Psoas muscle (tissue), 8 donors: ENCODE data around the gene PCNX2. TPM values are rescaled to one million over a fixed set of nuclear protein-coding genes. Genes with fewer than 3 reads are reported as not detected.
A peak's percentile ranks its signal among the peaks of the same experiment; 100 is the strongest.

Experiments used
- ATAC-seq, 4 donors: fragments of 200-7000 bp; cut with Tn5 transposase; one replicate each; pipeline ENCODE4 v1.9.1; 2020; ENCODE audit warnings: moderate library complexity in 3 of 4, mild to moderate bottlenecking in 2 of 4
- DNase-seq, 2 donors: peaks; one replicate each; pipeline ENCODE4 v3.0.0-alpha.2; 2020
- H3K27ac ChIP-seq: fragments of 200-600 bp; one replicate; pipeline ENCODE4 v1.8.0; 2022
- H3K27me3 ChIP-seq, 3 donors: fragments of 200-600 bp in 1 of 3; one replicate each; pipeline versions ENCODE4 v1.6.1 to v1.8.0; 2013 to 2022; ENCODE audit warnings: low read length in 2 of 3, mild to moderate bottlenecking in 2 of 3, moderate library complexity in 1 of 3; ENCODE audit not compliant: insufficient read depth in 3 of 3
- H3K36me3 ChIP-seq, 2 donors: fragments of 200-600 bp in 1 of 2; one replicate each; pipeline versions ENCODE4 v1.6.1 to v1.8.0; 2013 to 2022; ENCODE audit warnings: low read depth in 1 of 2, mild to moderate bottlenecking in 1 of 2, moderate library complexity in 1 of 2; ENCODE audit not compliant: insufficient read depth in 1 of 2
- H3K4me1 ChIP-seq: fragments of 200-600 bp; one replicate; pipeline ENCODE4 v1.8.0; 2022
- H3K4me3 ChIP-seq: fragments of 200-600 bp; one replicate; pipeline ENCODE4 v1.8.0; 2022; ENCODE audit warnings: mild to moderate bottlenecking
- H3K9me3 ChIP-seq: fragments of 200-600 bp; one replicate; pipeline ENCODE4 v1.8.0; 2022
- WGBS, 3 donors: extraction: QIAGEN DNeasy Blood & Tissue Kit; methylation state at CpG; one replicate each; pipeline versions ENCODE4 v1.1.6 to v1.1.7; 2013; 5-methylcytosine and 5-hydroxymethylcytosine counted together
- intact Hi-C, 2 donors: fragments of 100-400 bp; cut with DNase I; formaldehyde crosslinking; loops; one replicate each; pipeline versions ENCODE4 v1.11.0 to v1.14.2; 2022
- polyA plus RNA-seq, 3 donors: library from polyadenylated mRNA; stranded (reverse); fragments of 200-250 nt; gene quantifications; one replicate each; pipeline ENCODE4 v1.2.3, GENCODE V29; 2013
- total RNA-seq, 4 donors: library from RNA; stranded (reverse); fragmentation: NEBNext Ultra II Directional in 2 of 4; extraction: Animal tissue kit (Norgen Biotek cat#: 25700) in 2 of 4; gene quantifications; one replicate each; pipeline versions ENCODE4 v1.2.1 to v1.2.4, GENCODE V29; 2021 to 2023
- TF ChIP-seq, protein P1 (sequence below): fragments of 200-600 bp; IDR thresholded peaks from one replicate; pipeline ENCODE4 v1.8.0; 2022; ENCODE audit warnings: antibody characterized with exemption
- donor health status: healthy with polysubstance abuse.
- donor health status: DM: no; HTN: no; CAD: no; lungs with moderate emphysema.
- donor health status: Bipolar disorder and iron deficiency.
- donor health status: healthy.
- donor health status: DM: yes; HTN: yes; CAD: no.
- donor health status: DM: no; HTN: no; CAD: no.
- donor health status: DM: no; HTN: no; CAD: no.
- donor health status: DM: yes; HTN: yes; CAD: no.

PCNX2 gene
- total and polyA plus RNA-seq, 7 donors = 0.16 to 1.1 (median 0.54) TPM

DNA sequence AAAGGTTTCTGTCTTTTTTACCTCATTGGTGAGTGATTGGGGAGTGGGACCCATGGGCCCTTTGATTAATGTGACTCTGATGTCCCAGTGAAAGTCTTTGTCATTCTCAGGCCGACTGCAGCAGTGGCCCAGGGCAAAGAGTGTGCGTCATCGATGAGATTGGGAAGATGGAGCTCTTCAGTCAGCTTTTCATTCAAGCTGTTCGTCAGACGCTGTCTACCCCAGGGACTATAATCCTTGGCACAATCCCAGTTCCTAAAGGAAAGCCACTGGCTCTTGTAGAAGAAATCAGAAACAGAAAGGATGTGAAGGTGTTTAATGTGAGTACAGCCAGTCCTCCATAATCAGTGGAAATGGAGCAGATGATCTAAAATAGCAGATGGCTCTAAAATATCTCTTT is 325.7 kb downstream of the PCNX2 start:
- 60 to 72% (median 69%) methylated on average over 5 of the region's 5 CpGs for WGBS, 3 donors
- peak overlapping the region; percentile 72 for H3K27ac ChIP-seq
- H3K27me3 ChIP-seq = no peaks in the 10 kb centered on the region
- H3K4me1 ChIP-seq = peaks cover 33% of the 10 kb centered on the region
- no peak for ATAC-seq
- no peak for DNase-seq
- H3K4me3 ChIP-seq = no peak overlapping the region
- H3K36me3 ChIP-seq = peaks cover 2 to 43% of the 10 kb centered on the region in 2 donors
- peaks cover 4% of the 10 kb centered on the region for H3K9me3 ChIP-seq
- TF ChIP-seq, protein P1, sequence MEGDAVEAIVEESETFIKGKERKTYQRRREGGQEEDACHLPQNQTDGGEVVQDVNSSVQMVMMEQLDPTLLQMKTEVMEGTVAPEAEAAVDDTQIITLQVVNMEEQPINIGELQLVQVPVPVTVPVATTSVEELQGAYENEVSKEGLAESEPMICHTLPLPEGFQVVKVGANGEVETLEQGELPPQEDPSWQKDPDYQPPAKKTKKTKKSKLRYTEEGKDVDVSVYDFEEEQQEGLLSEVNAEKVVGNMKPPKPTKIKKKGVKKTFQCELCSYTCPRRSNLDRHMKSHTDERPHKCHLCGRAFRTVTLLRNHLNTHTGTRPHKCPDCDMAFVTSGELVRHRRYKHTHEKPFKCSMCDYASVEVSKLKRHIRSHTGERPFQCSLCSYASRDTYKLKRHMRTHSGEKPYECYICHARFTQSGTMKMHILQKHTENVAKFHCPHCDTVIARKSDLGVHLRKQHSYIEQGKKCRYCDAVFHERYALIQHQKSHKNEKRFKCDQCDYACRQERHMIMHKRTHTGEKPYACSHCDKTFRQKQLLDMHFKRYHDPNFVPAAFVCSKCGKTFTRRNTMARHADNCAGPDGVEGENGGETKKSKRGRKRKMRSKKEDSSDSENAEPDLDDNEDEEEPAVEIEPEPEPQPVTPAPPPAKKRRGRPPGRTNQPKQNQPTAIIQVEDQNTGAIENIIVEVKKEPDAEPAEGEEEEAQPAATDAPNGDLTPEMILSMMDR = no peak
- intact Hi-C loops = loop anchor here in 1 of 2 donors (5.0 kb wide), 1 partner anchor 337 kb away; the partner anchor contains the start of gene SIPA1L2

DNA sequence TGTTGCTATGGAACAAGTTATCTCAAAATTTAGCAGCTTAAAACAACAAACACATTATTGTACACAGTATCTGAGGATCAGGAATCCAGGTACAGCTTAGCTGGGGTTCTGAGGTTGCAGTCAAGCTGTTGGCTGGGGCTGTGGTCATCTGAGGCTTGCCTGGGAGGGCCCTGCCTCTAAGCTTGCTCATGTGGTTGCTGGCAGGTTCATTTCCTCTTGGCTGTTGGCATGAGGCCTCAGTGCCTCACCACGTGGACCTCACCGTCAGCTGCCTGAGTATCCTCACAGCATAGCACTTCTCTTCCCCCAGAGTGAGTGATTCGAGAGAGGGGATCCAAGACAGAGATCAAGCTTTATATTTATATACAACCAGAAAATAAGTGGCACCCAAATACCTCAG is 326.6 kb downstream of the PCNX2 start:
- 11 to 17% (median 13%) methylated on average over 3 of the region's 3 CpGs for WGBS, 3 donors
- TF ChIP-seq, protein P1 = no peak
- Histone ChIP-seq H3K36me3 (peaks cover 2 to 42% of the 10 kb centered on the region in 2 donors), H3K4me3 (no peak overlapping the region), H3K9me3 (peaks cover 2% of the 10 kb centered on the region), H3K27me3 (no peaks in the 10 kb centered on the region), H3K4me1 (peaks cover 40% of the 10 kb centered on the region), H3K27ac (peak overlapping the region; percentile 72)
- intact Hi-C loops = loop anchor here in 1 of 2 donors (5.0 kb wide), 1 partner anchor 337 kb away; the partner anchor contains the start of gene SIPA1L2
- DNase-seq = peak; percentile 66 to 89
- peak; percentile 92 to 95 (median 94) for ATAC-seq

DNA sequence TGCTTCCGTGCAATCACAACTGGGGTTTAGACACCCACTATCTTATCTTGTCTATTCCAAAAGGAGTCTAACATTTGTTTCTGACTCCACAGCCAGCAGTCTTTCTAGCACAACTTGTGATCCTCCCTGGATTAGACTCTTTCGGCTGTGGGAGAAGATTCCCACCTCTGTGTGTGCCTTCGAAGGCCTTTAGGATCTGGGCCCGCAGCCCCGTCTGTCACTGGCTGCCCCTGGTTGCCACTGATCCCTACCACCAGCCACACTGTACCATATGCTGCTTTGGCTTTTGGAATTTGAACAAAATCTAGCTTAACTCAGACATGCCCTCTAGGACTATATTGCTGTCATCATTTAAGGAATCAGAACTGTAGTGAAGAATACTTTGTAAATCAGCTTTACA is 327.1 kb downstream of the PCNX2 start:
- WGBS, 3 donors = 69 to 87% (median 76%) methylated on average over 5 of the region's 5 CpGs
- Histone ChIP-seq H3K27me3 (no peaks in the 10 kb centered on the region), H3K4me1 (peaks cover 42% of the 10 kb centered on the region), H3K27ac (peak overlapping the region; percentile 72), H3K36me3 (peaks cover 2 to 36% of the 10 kb centered on the region in 2 donors), H3K9me3 (no peaks in the 10 kb centered on the region), H3K4me3 (no peak overlapping the region)
- TF ChIP-seq, protein P1 = no peak
- intact Hi-C loops = loop anchor here in 1 of 2 donors (5.0 kb wide), 1 partner anchor 336 kb away; the partner anchor contains the start of gene SIPA1L2
- no peak for DNase-seq
- ATAC-seq = no peak

DNA sequence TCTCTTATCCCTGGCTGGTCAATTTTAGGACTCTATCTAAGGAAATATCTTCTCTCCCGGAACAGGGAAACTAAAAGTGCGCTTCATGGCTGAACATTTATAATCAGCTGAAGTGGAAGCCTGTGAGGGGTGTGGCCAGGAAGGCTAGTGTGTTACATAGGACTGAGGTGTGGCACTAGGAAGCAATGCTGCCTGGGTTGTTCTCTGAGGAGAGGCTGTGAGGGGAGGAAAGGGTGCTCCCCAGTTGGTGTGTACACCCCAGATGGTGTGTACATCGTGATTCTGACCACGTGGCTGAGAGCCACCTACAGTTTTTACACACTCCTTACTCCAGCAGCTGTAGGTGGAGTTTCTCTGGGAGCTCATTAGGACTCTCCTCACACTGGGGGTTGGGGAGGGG is 328.9 kb downstream of the PCNX2 start:
- H3K36me3 ChIP-seq = peaks cover 0 to 19% of the 10 kb centered on the region in 2 donors
- DNase-seq (no peak), ATAC-seq (no peak)
- 47 to 50% (median 47%) methylated on average over 4 of the region's 4 CpGs for WGBS, 3 donors
- intact Hi-C loops = loop anchor here in 1 of 2 donors (5.0 kb wide), 1 partner anchor 334 kb away; the partner anchor contains the start of gene SIPA1L2
- TF ChIP-seq, protein P1 = no peak
- H3K27me3 ChIP-seq = no peaks in the 10 kb centered on the region
- no peaks in the 10 kb centered on the region for H3K9me3 ChIP-seq
- peak overlapping the region; percentile 81 for H3K27ac ChIP-seq
- no peak overlapping the region for H3K4me3 ChIP-seq
- peaks cover 59% of the 10 kb centered on the region for H3K4me1 ChIP-seq

DNA sequence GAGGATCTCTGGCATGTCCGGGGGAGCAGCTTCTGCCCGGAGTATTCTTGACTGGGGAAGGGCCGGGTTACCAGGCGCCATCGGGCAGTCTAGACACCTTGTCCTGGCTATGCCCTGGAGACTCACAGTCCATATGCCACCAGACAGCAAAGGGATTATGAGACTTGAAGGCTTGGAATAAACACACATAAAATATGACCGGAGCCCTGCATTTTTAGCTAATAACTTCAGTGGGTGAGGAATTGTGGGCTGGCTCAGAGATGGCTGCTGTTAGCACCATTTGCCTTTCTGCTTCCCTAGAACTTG is 329.7 kb downstream of the PCNX2 start:
- DNase-seq = no peak
- peaks cover 0 to 13% of the 10 kb centered on the region in 2 donors for H3K36me3 ChIP-seq
- H3K4me1 ChIP-seq = peaks cover 60% of the 10 kb centered on the region
- 26 to 64% (median 33%) methylated on average over 6 of the region's 6 CpGs for WGBS, 3 donors
- peak overlapping the region; percentile 81 for H3K27ac ChIP-seq
- intact Hi-C loops = loop anchor here in 1 of 2 donors (5.0 kb wide), 1 partner anchor 334 kb away; the partner anchor contains the start of gene SIPA1L2
- H3K9me3 ChIP-seq = no peaks in the 10 kb centered on the region
- ATAC-seq = no peak
- TF ChIP-seq, protein P1 = no peak
- H3K4me3 ChIP-seq = peak overlapping the region; percentile 37
- no peaks in the 10 kb centered on the region for H3K27me3 ChIP-seq
